Measurements from ENCODE around the gene DBN1. TPM values are rescaled to one million over a fixed set of nuclear protein-coding genes. Genes with fewer than 3 reads are reported as not detected.

Gene DBN1
- total and polyA plus RNA-seq, 2 experiments from 2014 or later = 106 to 290 TPM

- TF ChIP-seq, protein P1, sequence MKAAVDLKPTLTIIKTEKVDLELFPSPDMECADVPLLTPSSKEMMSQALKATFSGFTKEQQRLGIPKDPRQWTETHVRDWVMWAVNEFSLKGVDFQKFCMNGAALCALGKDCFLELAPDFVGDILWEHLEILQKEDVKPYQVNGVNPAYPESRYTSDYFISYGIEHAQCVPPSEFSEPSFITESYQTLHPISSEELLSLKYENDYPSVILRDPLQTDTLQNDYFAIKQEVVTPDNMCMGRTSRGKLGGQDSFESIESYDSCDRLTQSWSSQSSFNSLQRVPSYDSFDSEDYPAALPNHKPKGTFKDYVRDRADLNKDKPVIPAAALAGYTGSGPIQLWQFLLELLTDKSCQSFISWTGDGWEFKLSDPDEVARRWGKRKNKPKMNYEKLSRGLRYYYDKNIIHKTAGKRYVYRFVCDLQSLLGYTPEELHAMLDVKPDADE (IDR thresholded peaks at IDR 0.05) = no peak
- no peak for TF ChIP-seq EZH2 (IDR thresholded peaks at IDR 0.05; ENCODE audit: low read depth, unreplicated experiment)
- no peak for TF ChIP-seq EZH2phosphoT487 (IDR thresholded peaks at IDR 0.05; ENCODE audit: unreplicated experiment)
Observed at GRCh38 chr5:177414481-177414880, 59.0 kb downstream of the DBN1 start (continued).

DNA sequence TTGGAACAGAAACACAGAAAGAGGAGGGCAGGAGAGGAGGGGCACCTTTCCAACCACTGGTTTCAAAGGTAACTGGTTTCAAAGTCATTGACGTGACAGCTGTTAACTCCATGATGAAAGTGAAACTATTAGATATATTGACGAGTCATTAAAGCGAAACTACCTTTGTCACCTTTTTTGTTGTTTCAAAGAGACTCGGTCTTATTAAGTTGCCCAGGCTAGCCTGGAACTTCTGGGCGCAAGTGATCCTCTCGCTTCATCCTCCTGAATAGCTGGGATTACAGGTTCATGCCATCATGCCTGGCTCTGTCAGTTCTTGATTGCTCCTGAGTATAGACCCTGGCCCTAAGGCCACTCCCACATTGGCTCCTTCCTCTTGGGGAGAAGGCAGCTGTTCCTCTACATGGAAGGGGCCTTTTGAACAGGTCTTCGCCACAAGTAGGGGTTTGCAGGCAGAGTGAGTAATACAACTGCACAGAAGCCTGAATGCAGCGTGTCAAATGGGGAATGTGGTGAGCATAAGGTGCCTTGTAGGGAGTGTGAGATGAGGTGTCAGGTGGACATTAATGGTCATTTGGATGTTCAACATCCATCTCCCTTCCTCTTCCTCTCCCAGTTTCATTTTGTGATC lies 60.7 kb downstream of the DBN1 start:
- Mint-ChIP-seq H3K4me3 (no peak overlapping the region), H3K27ac (no peak overlapping the region), H3K27me3 (ENCODE audit: insufficient read depth, low read depth, poor library complexity) (peaks cover 18% of the 10 kb centered on the region), H3K36me3 (ENCODE audit: low read depth) (no peaks in the 10 kb centered on the region), H3K4me1 (no peaks in the 10 kb centered on the region), H3K9me3 (no peaks in the 10 kb centered on the region)
- Histone ChIP-seq H3K27ac (ENCODE audit: low read depth) (no peak overlapping the region), H2AFZ (no peak overlapping the region), H3F3A (replicated peaks; ENCODE audit: low read depth) (no peaks in the 10 kb centered on the region), H3K79me2 (replicated peaks; ENCODE audit: insufficient read depth) (no peaks in the 10 kb centered on the region), H3K9me2 (ENCODE audit: insufficient read depth) (peaks cover 7% of the 10 kb centered on the region; the same call in 1 of the 2 replicates), H3K4me1 (ENCODE audit: insufficient read depth) (no peaks in the 10 kb centered on the region), H3K4me3 (no peak overlapping the region), H3K27me3 (ENCODE audit: insufficient read depth) (0 out of 2 replicates have a peak, but pooled peaks cover 12% of the 10 kb centered on the region), H3K4me2 (no peak overlapping the region), H3K36me3 (ENCODE audit: insufficient read depth) (no peaks in the 10 kb centered on the region), H4K20me1 (replicated peaks; ENCODE audit: insufficient read depth) (no peaks in the 10 kb centered on the region)
- no peak for DNase-seq (ENCODE audit: low spot score)
- ATAC-seq = no peak
- TF ChIP-seq CTCF (conservative IDR thresholded peaks at IDR 0.05; ENCODE audit: low read depth in 2 of 2) (no peak), ZNF462 (CRISPR knock-in tag; IDR thresholded peaks at IDR 0.05) (no peak), POLR2AphosphoS5 (IDR thresholded peaks at IDR 0.05; ENCODE audit: low read depth) (no peak), EZH2 (IDR thresholded peaks at IDR 0.05; ENCODE audit: low read depth, unreplicated experiment) (no peak), NANOG (IDR thresholded peaks at IDR 0.05; ENCODE audit: borderline replicate concordance) (no peak), ZNF331 (CRISPR knock-in tag; IDR thresholded peaks at IDR 0.05; ENCODE audit: low read depth) (no peak), CREB1 (CRISPR knock-in tag; IDR thresholded peaks at IDR 0.05; ENCODE audit: low read depth) (no peak), STAT1 (IDR thresholded peaks at IDR 0.05; ENCODE audit: unreplicated experiment) (no peak), JUNB (IDR thresholded peaks at IDR 0.05; ENCODE audit: unreplicated experiment) (no peak), ZNF114 (CRISPR knock-in tag; IDR thresholded peaks at IDR 0.05) (no peak)
- TF ChIP-seq, protein P1 (IDR thresholded peaks at IDR 0.05) = no peak
